T-cell (primary cell): ENCODE measurements around the gene ZNF568. TPM values are rescaled to one million over a fixed set of nuclear protein-coding genes. Genes with fewer than 3 reads are reported as not detected.

ENCODE experiments used
- ATAC-seq, 4 experiments: fragments of 200-7000 bp in 3 of 4; fragments of 150-1000 bp in 1 of 4; cut with Tn5 transposase; replicated peaks in 1 of 4; 1 replicate in 3 of 4; 2 replicates in 1 of 4; pipeline ENCODE4 v1.10.0; 2021; ENCODE audit warnings: moderate library complexity in 3 of 4, mild to moderate bottlenecking in 2 of 4, moderate number of reproducible peaks in 1 of 4
- CTCF ChIA-PET, 2 donors: fragments of 300-600 bp; sonication (Branson Sonifier 250); formaldehyde crosslinking; loops; one replicate each; lab custom pipeline; 2022; ENCODE audit warnings: antibody characterized with exemption in 2 of 2; lab: Charles Lee
- POLR2A ChIA-PET, 2 donors: fragments of 300-600 bp; sonication (Branson Sonifier 250); formaldehyde crosslinking; loops; one replicate each; lab custom pipeline; 2022; ENCODE audit warnings: antibody characterized with exemption in 2 of 2; lab: Charles Lee
- DNase-seq, 35 experiments: peaks; one replicate each; pipeline versions ENCODE4 v3.0.0 to v3.0.0-alpha.2; 2013 to 2023
- H3K27ac ChIP-seq: one replicate; pipeline ENCODE4 v1.5.1; 2013; ENCODE audit warnings: low read length
- H3K27me3 ChIP-seq, 2 experiments: replicated peaks in 1 of 2; 1 replicate in 1 of 2; 2 replicates in 1 of 2; pipeline versions ENCODE4 v1.6.1 to v1.7.0; 2013; ENCODE audit warnings: low read length in 1 of 2, mixed read lengths in 1 of 2; ENCODE audit not compliant: control insufficient read depth in 2 of 2, insufficient read depth in 2 of 2; ENCODE audit errors: extremely low read depth in 1 of 2
- H3K36me3 ChIP-seq, 2 donors: 1 replicate in 1 of 2; 2 replicates in 1 of 2; pipeline versions ENCODE4 v1.6.1 to v1.7.0; 2013; ENCODE audit warnings: low read length in 1 of 2; ENCODE audit not compliant: control insufficient read depth in 2 of 2, insufficient read depth in 1 of 2; ENCODE audit errors: extremely low read depth in 1 of 2
- H3K4me1 ChIP-seq, 2 experiments: 1 replicate in 1 of 2; 2 replicates in 1 of 2; pipeline versions ENCODE4 v1.6.1 to v1.7.0; 2013; ENCODE audit warnings: low read length in 2 of 2, mixed read lengths in 1 of 2; ENCODE audit not compliant: insufficient read depth in 2 of 2, control insufficient read depth in 1 of 2; ENCODE audit errors: extremely low read depth in 1 of 2
- H3K4me3 ChIP-seq, 2 donors: 1 replicate in 1 of 2; 2 replicates in 1 of 2; pipeline versions ENCODE4 v1.5.1 to v1.7.0; 2013; ENCODE audit warnings: mild to moderate bottlenecking in 2 of 2, low read length in 1 of 2, moderate library complexity in 1 of 2; ENCODE audit not compliant: control insufficient read depth in 1 of 2; ENCODE audit errors: extremely low read depth in 1 of 2
- H3K9me3 ChIP-seq: 2 replicates; pipeline ENCODE4 v1.7.0; 2013
- H3K27ac Mint-ChIP-seq, 2 donors: one replicate each; pipeline ENCODE4 v1.8.0; 2020 to 2021; ENCODE audit warnings: mild to moderate bottlenecking in 2 of 2, mixed read lengths in 2 of 2
- H3K27me3 Mint-ChIP-seq, 2 donors: one replicate each; pipeline ENCODE4 v1.8.0; 2021 to 2022; ENCODE audit warnings: mixed read lengths in 2 of 2
- H3K36me3 Mint-ChIP-seq: one replicate; pipeline ENCODE4 v1.8.0; 2021; ENCODE audit warnings: mixed read lengths
- H3K4me1 Mint-ChIP-seq, 3 donors: one replicate each; pipeline ENCODE4 v1.8.0; 2020 to 2022; ENCODE audit warnings: mixed read lengths in 3 of 3, mild to moderate bottlenecking in 1 of 3
- H3K4me3 Mint-ChIP-seq, 3 donors: one replicate each; pipeline ENCODE4 v1.8.0; 2020 to 2022; ENCODE audit warnings: mild to moderate bottlenecking in 3 of 3, mixed read lengths in 3 of 3, moderate library complexity in 3 of 3
- H3K9me3 Mint-ChIP-seq, 3 donors: one replicate each; pipeline ENCODE4 v1.8.0; 2020 to 2022; ENCODE audit warnings: mixed read lengths in 3 of 3
- WGBS: methylation state at CpG from one replicate; pipeline ENCODE4 v1.1.5; 2013; ENCODE audit warnings: missing lambda C conversion rate; ENCODE audit not compliant: insufficient coverage; 5-methylcytosine and 5-hydroxymethylcytosine counted together
- total RNA-seq, 35 experiments: library from RNA in 6 of 35; stranded (reverse) in 6 of 35; fragments of 120-200 nt in 1 of 35; gene quantifications; one replicate each; pipeline versions ENCODE4 v1.2.1 to v1.2.4 and lab custom pipeline; 2013 to 2026

The ZNF568 gene
- total RNA-seq, 5 donors from 2014 or later (not counting 1 experiment from before 2014, with no cell fraction given), result 7.8 to 24.5 (median 19.3) TPM

- ChIA-PET CTCF (no interaction called here), POLR2A (no interaction called here)
- Mint-ChIP-seq H3K27me3 (no peaks in the 10 kb centered on the region), H3K4me1 (peaks cover 0 to 2% (median 0%) of the 10 kb centered on the region in 3 donors), H3K9me3 (peaks cover 16 to 33% (median 25%) of the 10 kb centered on the region in 3 donors), H3K36me3 (peaks cover 7% of the 10 kb centered on the region), H3K27ac (no peak overlapping the region), H3K4me3 (no peak overlapping the region)
- no peaks in the 10 kb centered on the region for H3K27me3 ChIP-seq
- no peaks in the 10 kb centered on the region for H3K4me1 ChIP-seq
- no peak overlapping the region for H3K4me3 ChIP-seq
- DNase-seq (no peak), ATAC-seq (no peak)
- no peaks in the 10 kb centered on the region for H3K36me3 ChIP-seq
- H3K9me3 ChIP-seq, result peaks cover 2% of the 10 kb centered on the region
- H3K27ac ChIP-seq, result no peak overlapping the region
- WGBS, result 94% methylated on average over 34 of the region's 41 CpGs
These were observed 96.1 kb downstream of the ZNF568 start for GRCh38 chr19:37012093-37012745.

GRCh38 chr19:37014456-37014855 is 98.3 kb downstream of the ZNF568 start:
- Mint-ChIP-seq H3K4me1 (no peaks in the 10 kb centered on the region), H3K27me3 (no peaks in the 10 kb centered on the region), H3K36me3 (peaks cover 7% of the 10 kb centered on the region), H3K4me3 (no peak overlapping the region), H3K27ac (no peak overlapping the region), H3K9me3 (peaks cover 15 to 43% (median 39%) of the 10 kb centered on the region in 3 donors)
- POLR2A ChIA-PET, result no interaction called here
- Histone ChIP-seq H3K27me3 (no peaks in the 10 kb centered on the region), H3K27ac (no peak overlapping the region), H3K4me1 (no peaks in the 10 kb centered on the region), H3K36me3 (no peaks in the 10 kb centered on the region), H3K9me3 (no peaks in the 10 kb centered on the region), H3K4me3 (peak overlapping the region in 1 of 2 donors; percentile 0)
- CTCF ChIA-PET, result no interaction called here
- WGBS, result 94% methylated on average over 23 of the region's 23 CpGs
- ATAC-seq (no peak), DNase-seq (no peak)

GRCh38 chr19:37045140-37045539 is 129.0 kb downstream of the ZNF568 start:
- Mint-ChIP-seq H3K27ac (no peak overlapping the region), H3K9me3 (peaks cover 29 to 43% (median 32%) of the 10 kb centered on the region in 3 donors), H3K4me1 (no peaks in the 10 kb centered on the region), H3K36me3 (peaks cover 3% of the 10 kb centered on the region), H3K4me3 (no peak overlapping the region), H3K27me3 (no peaks in the 10 kb centered on the region)
- H3K27me3 ChIP-seq, result no peaks in the 10 kb centered on the region
- H3K36me3 ChIP-seq, result no peaks in the 10 kb centered on the region
- no peaks in the 10 kb centered on the region for H3K4me1 ChIP-seq
- CTCF ChIA-PET, result no interaction called here
- 40% methylated on average over 1 of the region's 1 CpG for WGBS
- H3K9me3 ChIP-seq, result no peaks in the 10 kb centered on the region
- POLR2A ChIA-PET, result no interaction called here
- H3K4me3 ChIP-seq, result no peak overlapping the region
- no peak for ATAC-seq
- DNase-seq, result no peak
- H3K27ac ChIP-seq, result no peak overlapping the region

Other genes starting within 250 kb of the ZNF568 start
- 10 to 100 TPM in 4 of 5 donors, 1 to 10 TPM in 1; 9.7 to 15.7 (median 12.9) TPM for gene ZNF461, start 249.5 kb upstream of the ZNF568 start, total RNA-seq
- gene ZNF567, start 228.7 kb upstream of the ZNF568 start, total RNA-seq, result 10 to 100 TPM in 4 of 5 donors, 1 to 10 TPM in 1; 8.7 to 19.1 (median 12.6) TPM
- 1 to 10 TPM; 1.5 to 5.7 (median 4.7) TPM for gene ZNF850, start 143.5 kb upstream of the ZNF568 start, total RNA-seq
- 10 to 100 TPM in 3 of 5 donors, 1 to 10 TPM in 2; 4.7 to 12.9 (median 11.7) TPM for gene ZNF790, start 77.9 kb upstream of the ZNF568 start, total RNA-seq
- 10 to 100 TPM in 4 of 5 donors, 1 to 10 TPM in 1; 8.3 to 16.4 (median 11.7) TPM for gene ZNF345, start 65.5 kb upstream of the ZNF568 start, total RNA-seq
- 1 to 10 TPM; 4.4 to 7.8 (median 6.7) TPM for gene ZNF829, start within 50 bp of the ZNF568 start, total RNA-seq
- gene ZNF420, start 162.1 kb downstream of the ZNF568 start, total RNA-seq, result 10 to 100 TPM in 3 of 5 donors, 1 to 10 TPM in 2; 9.5 to 28.2 (median 26.2) TPM